Activated CD4-positive, CD25-positive, alpha-beta regulatory T cell treated with anti-CD3 and anti-CD28 coated beads, Interleukin-2, amount 50 U/mL, for 24 hours (primary cell): ENCODE results near the gene C2orf81.
"Not testable (repeated sequence)": the region's sequence is repeated elsewhere in the genome, so short reads cannot be mapped to it uniquely, and the experiment has no call there.

Experiments
- ATAC-seq, 2 donors: fragments of 150-1000 bp; cut with Tn5 transposase; one replicate each; pipeline ENCODE4 v1.10.0; 2021; ENCODE audit warnings: mild to moderate bottlenecking in 1 of 2, moderate library complexity in 1 of 2

The C2orf81 gene

GRCh38 chr2:74421221-74421870, at the start of gene C2orf81, which contains the start of gene WDR54:
Gene C2orf81, minus strand, starts transcription at chr2:74421619. Its CDS starts 59 bp downstream, at chr2:74421560.
Gene WDR54, plus strand, starts transcription at chr2:74421730. Its CDS starts 424 bp downstream, at chr2:74422154.
- ATAC-seq: peak; percentile 97

- ATAC-seq: not testable (repeated sequence)
Observed at GRCh38 chr2:74470742-74471141, 49.3 kb upstream of the C2orf81 start.

- ATAC-seq: no peak
Observed at GRCh38 chr2:74464406-74464805, 43.0 kb upstream of the C2orf81 start.

- no peak for ATAC-seq
Observed at GRCh38 chr2:74462786-74463105, 41.3 kb upstream of the C2orf81 start.

GRCh38 chr2:74462054-74462785, 40.8 kb upstream of the C2orf81 start:
- no peak for ATAC-seq

- no peak for ATAC-seq
Observed at GRCh38 chr2:74461187-74462053, 40.0 kb upstream of the C2orf81 start.

GRCh38 chr2:74460187-74460586, 38.8 kb upstream of the C2orf81 start:
- ATAC-seq: not testable (repeated sequence)

- not testable (repeated sequence) for ATAC-seq
Observed at GRCh38 chr2:74459503-74460118, 38.2 kb upstream of the C2orf81 start.

GRCh38 chr2:74458938-74459363, 37.5 kb upstream of the C2orf81 start:
- no peak for ATAC-seq

GRCh38 chr2:74458132-74458937, 36.9 kb upstream of the C2orf81 start, which contains the start of gene WBP1:
Gene WBP1, plus strand, starts transcription at chr2:74458438. Its CDS starts 165 bp downstream, at chr2:74458603.
- peak; percentile 87 to 91 for ATAC-seq

GRCh38 chr2:74457549-74458131, 36.2 kb upstream of the C2orf81 start:
- peak; percentile 18 to 23 for ATAC-seq

GRCh38 chr2:74457129-74457548, 35.7 kb upstream of the C2orf81 start:
- ATAC-seq: no peak

- ATAC-seq: peak; percentile 45 to 54
Observed at GRCh38 chr2:74454654-74455511, 33.5 kb upstream of the C2orf81 start, which contains the start of gene INO80B. Gene INO80B, plus strand, starts transcription at chr2:74455087. Its CDS starts 30 bp downstream, at chr2:74455117.

GRCh38 chr2:74450570-74451190, 29.3 kb upstream of the C2orf81 start:
- no peak for ATAC-seq

GRCh38 chr2:74448771-74449170, 27.4 kb upstream of the C2orf81 start:
- no peak for ATAC-seq

GRCh38 chr2:74447230-74447999, 26.0 kb upstream of the C2orf81 start:
- ATAC-seq: no peak

GRCh38 chr2:74444498-74445318, 23.3 kb upstream of the C2orf81 start:
- no peak for ATAC-seq
